HEK293 (cell line): ENCODE data around the gene SLF2.

Source experiments
- CTCF ChIA-PET: fragments of 350-600 bp; formaldehyde crosslinking; extraction: SDS; loops from one replicate; lab custom pipeline; 2021; ENCODE audit warnings: antibody characterized with exemption; lab: Yijun Ruan, JAX
- POLR2A ChIA-PET: fragments of 300-600 bp; formaldehyde crosslinking; extraction: SDS; loops from one replicate; lab custom pipeline; 2020; ENCODE audit warnings: antibody characterized with exemption, inconsistent platforms; lab: Yijun Ruan, JAX
- H3K27ac ChIP-seq: fragments of 200-500 bp; sonication (Bioruptor generic); 2 replicates; pipeline ENCODE4 v1.5.1; 2014; ENCODE audit warnings: low read depth, low read length, control low read depth, inconsistent platforms; ENCODE audit errors: extremely low read depth
- H3K36me3 ChIP-seq, 2 experiments: fragments of 200-500 bp in 1 of 2; sonication (Bioruptor generic) in 1 of 2; 1 replicate in 1 of 2; 2 replicates in 1 of 2; pipeline ENCODE4 v1.5.1; 2014 to 2017; ENCODE audit warnings: inconsistent platforms in 2 of 2, low read length in 2 of 2; ENCODE audit not compliant: control insufficient read depth in 2 of 2, insufficient read depth in 1 of 2
- H3K4me1 ChIP-seq: fragments of 200-500 bp; sonication (Bioruptor generic); 2 replicates; pipeline ENCODE4 v1.5.1; 2014; ENCODE audit warnings: mild to moderate bottlenecking, low read length, inconsistent platforms; ENCODE audit not compliant: control insufficient read depth, insufficient read depth
- H3K4me3 ChIP-seq: 2 replicates; pipeline ENCODE4 v1.5.1; 2011; ENCODE audit warnings: low read depth, mild to moderate bottlenecking, control low read depth, low read length, moderate library complexity
- H3K9me3 ChIP-seq: fragments of 200-500 bp; sonication (Bioruptor generic); 2 replicates; pipeline ENCODE4 v1.5.1; 2014; ENCODE audit warnings: low read depth, low read length, inconsistent platforms; ENCODE audit not compliant: control insufficient read depth, insufficient read depth
- BCL11B ChIP-seq: fragments of 450-650 bp; formaldehyde crosslinking; IDR thresholded peaks from 2 replicates; pipeline ENCODE4 v1.5.1; 2016; ENCODE audit warnings: low read depth, missing biosample characterization, missing genetic modification characterization
- GLI2 ChIP-seq: fragments of 450-650 bp; formaldehyde crosslinking; IDR thresholded peaks from 2 replicates; pipeline ENCODE4; 2017; ENCODE audit warnings: missing biosample characterization, missing genetic modification characterization, low read depth, borderline replicate concordance
- KLF1 ChIP-seq: fragments of 450-650 bp; formaldehyde crosslinking; IDR thresholded peaks from 2 replicates; pipeline ENCODE4 v1.5.1; 2016; ENCODE audit warnings: missing biosample characterization, missing genetic modification characterization
- MYNN ChIP-seq: fragments of 450-650 bp; formaldehyde crosslinking; IDR thresholded peaks from 2 replicates; pipeline ENCODE4 v1.5.1; 2016; ENCODE audit warnings: missing biosample characterization, missing genetic modification characterization, borderline replicate concordance
- SP2 ChIP-seq: fragments of 450-650 bp; formaldehyde crosslinking; IDR thresholded peaks from 2 replicates; pipeline ENCODE4 v1.5.1; 2016; ENCODE audit warnings: missing biosample characterization, missing genetic modification characterization
- TRIM28 ChIP-seq: IDR thresholded peaks from 2 replicates; pipeline ENCODE4 v1.6.1; 2011; ENCODE audit warnings: low read length, control low read depth, borderline replicate concordance
- WT1 ChIP-seq: fragments of 450-650 bp; formaldehyde crosslinking; IDR thresholded peaks from 2 replicates; pipeline ENCODE4 v1.5.1; 2016; ENCODE audit warnings: missing biosample characterization, missing genetic modification characterization
- ZBTB21 ChIP-seq: fragments of 450-650 bp; formaldehyde crosslinking; IDR thresholded peaks from 2 replicates; pipeline ENCODE4 v1.5.1; 2017; ENCODE audit warnings: missing biosample characterization, missing genetic modification characterization
- ZBTB8A ChIP-seq: fragments of 450-650 bp; formaldehyde crosslinking; IDR thresholded peaks from 2 replicates; pipeline ENCODE4 v1.5.1; 2016; ENCODE audit warnings: missing biosample characterization, missing genetic modification characterization
- ZNF132 ChIP-seq: fragments of 450-650 bp; formaldehyde crosslinking; IDR thresholded peaks from 2 replicates; pipeline ENCODE4 v1.5.1; 2017; ENCODE audit warnings: missing biosample characterization, missing genetic modification characterization, borderline replicate concordance
- ZNF16 ChIP-seq: fragments of 450-650 bp; formaldehyde crosslinking; IDR thresholded peaks from 2 replicates; pipeline ENCODE4 v1.5.1; 2016; ENCODE audit warnings: low read depth, missing biosample characterization, missing genetic modification characterization
- ZNF202 ChIP-seq: fragments of 450-650 bp; formaldehyde crosslinking; IDR thresholded peaks from 2 replicates; pipeline ENCODE4 v1.5.1; 2016; ENCODE audit warnings: missing biosample characterization, missing genetic modification characterization, borderline replicate concordance
- ZNF274 ChIP-seq, 2 experiments: fragments of 200-500 bp in 1 of 2; fragments of 450-650 bp in 1 of 2; sonication (Bioruptor generic) in 1 of 2; formaldehyde crosslinking in 1 of 2; IDR thresholded peaks; 2 replicates each; pipeline versions ENCODE4 v1.5.1 to v1.6.1; 2014 to 2016; ENCODE audit warnings: borderline replicate concordance in 1 of 2, inconsistent platforms in 1 of 2, low read length in 1 of 2, missing biosample characterization in 1 of 2, missing genetic modification characterization in 1 of 2
- ZNF302 ChIP-seq: fragments of 450-650 bp; formaldehyde crosslinking; IDR thresholded peaks from 2 replicates; pipeline ENCODE4 v1.5.1; 2016; ENCODE audit warnings: missing biosample characterization, missing genetic modification characterization, low read depth
- ZNF335 ChIP-seq: fragments of 450-650 bp; formaldehyde crosslinking; conservative IDR thresholded peaks from 2 replicates; pipeline ENCODE4 v1.5.1; 2016; ENCODE audit warnings: missing biosample characterization, missing genetic modification characterization
- ZNF366 ChIP-seq: fragments of 450-650 bp; formaldehyde crosslinking; conservative IDR thresholded peaks from 2 replicates; pipeline ENCODE4 v1.5.1; 2016; ENCODE audit warnings: missing biosample characterization, missing genetic modification characterization
- ZNF404 ChIP-seq: fragments of 450-650 bp; formaldehyde crosslinking; IDR thresholded peaks from 2 replicates; pipeline ENCODE4 v1.5.1; 2017; ENCODE audit warnings: missing biosample characterization, missing genetic modification characterization
- ZNF514 ChIP-seq: fragments of 450-650 bp; formaldehyde crosslinking; IDR thresholded peaks from 2 replicates; pipeline ENCODE4 v1.5.1; 2016; ENCODE audit warnings: missing biosample characterization, missing genetic modification characterization
- ZNF529 ChIP-seq: fragments of 450-650 bp; formaldehyde crosslinking; IDR thresholded peaks from 2 replicates; pipeline ENCODE4 v1.5.1; 2017; ENCODE audit warnings: missing genetic modification characterization, missing biosample characterization; ENCODE audit not compliant: insufficient replicate concordance
- ZNF544 ChIP-seq: fragments of 450-650 bp; formaldehyde crosslinking; IDR thresholded peaks from 2 replicates; pipeline ENCODE4 v1.5.0; 2017; ENCODE audit warnings: missing biosample characterization, missing genetic modification characterization
- ZNF555 ChIP-seq: fragments of 450-650 bp; formaldehyde crosslinking; conservative IDR thresholded peaks from 2 replicates; pipeline ENCODE4 v1.5.1; 2017; ENCODE audit warnings: missing biosample characterization, mild to moderate bottlenecking, missing genetic modification characterization, inconsistent platforms
- ZNF629 ChIP-seq: fragments of 450-650 bp; formaldehyde crosslinking; IDR thresholded peaks from 2 replicates; pipeline ENCODE4 v1.5.1; 2017; ENCODE audit warnings: missing biosample characterization, missing genetic modification characterization
- ZNF707 ChIP-seq: fragments of 450-650 bp; formaldehyde crosslinking; IDR thresholded peaks from 2 replicates; pipeline ENCODE4 v1.5.1; 2016; ENCODE audit warnings: missing biosample characterization, missing genetic modification characterization
- ZNF776 ChIP-seq: fragments of 450-650 bp; formaldehyde crosslinking; IDR thresholded peaks from 2 replicates; pipeline ENCODE4 v1.5.0; 2017; ENCODE audit warnings: missing biosample characterization, missing genetic modification characterization, borderline replicate concordance
- ZNF792 ChIP-seq: fragments of 450-650 bp; formaldehyde crosslinking; IDR thresholded peaks from 2 replicates; pipeline ENCODE4 v1.5.1; 2016; ENCODE audit warnings: missing biosample characterization, missing genetic modification characterization
- ZNF843 ChIP-seq: fragments of 450-650 bp; formaldehyde crosslinking; IDR thresholded peaks from 2 replicates; pipeline ENCODE4 v1.5.1; 2016; ENCODE audit warnings: missing biosample characterization, missing genetic modification characterization
- ZXDB ChIP-seq: fragments of 450-650 bp; formaldehyde crosslinking; IDR thresholded peaks from 2 replicates; pipeline ENCODE4 v1.5.1; 2016; ENCODE audit warnings: missing biosample characterization, missing genetic modification characterization
- TF ChIP-seq, protein P1 (sequence below): fragments of 450-650 bp; formaldehyde crosslinking; optimal IDR thresholded peaks from 2 replicates; pipeline ENCODE3; 2016; ENCODE audit warnings: missing biosample characterization, mild to moderate bottlenecking, missing genetic modification characterization
- TF ChIP-seq, protein P2 (sequence below): fragments of 450-650 bp; formaldehyde crosslinking; IDR thresholded peaks from 2 replicates; pipeline ENCODE4 v1.5.1; 2016; ENCODE audit warnings: missing biosample characterization, missing genetic modification characterization, low read depth
- TF ChIP-seq, protein P3 (sequence below): fragments of 450-650 bp; IDR thresholded peaks from 2 replicates; pipeline ENCODE4 v1.5.1; 2018; ENCODE audit warnings: missing biosample characterization, mild to moderate bottlenecking, missing genetic modification characterization
- TF ChIP-seq, protein P4 (sequence below): fragments of 450-650 bp; formaldehyde crosslinking; IDR thresholded peaks from 2 replicates; pipeline ENCODE4 v1.5.1; 2017; ENCODE audit warnings: missing biosample characterization, missing genetic modification characterization
- TF ChIP-seq, protein P5 (sequence below): fragments of 450-650 bp; formaldehyde crosslinking; IDR thresholded peaks from 2 replicates; pipeline ENCODE4 v1.5.1; 2016; ENCODE audit warnings: missing biosample characterization, missing genetic modification characterization
- TF ChIP-seq, protein P6 (sequence below): fragments of 450-650 bp; formaldehyde crosslinking; IDR thresholded peaks from 2 replicates; pipeline ENCODE4 v1.5.1; 2016; ENCODE audit warnings: missing biosample characterization, missing genetic modification characterization

The SLF2 gene

DNA sequence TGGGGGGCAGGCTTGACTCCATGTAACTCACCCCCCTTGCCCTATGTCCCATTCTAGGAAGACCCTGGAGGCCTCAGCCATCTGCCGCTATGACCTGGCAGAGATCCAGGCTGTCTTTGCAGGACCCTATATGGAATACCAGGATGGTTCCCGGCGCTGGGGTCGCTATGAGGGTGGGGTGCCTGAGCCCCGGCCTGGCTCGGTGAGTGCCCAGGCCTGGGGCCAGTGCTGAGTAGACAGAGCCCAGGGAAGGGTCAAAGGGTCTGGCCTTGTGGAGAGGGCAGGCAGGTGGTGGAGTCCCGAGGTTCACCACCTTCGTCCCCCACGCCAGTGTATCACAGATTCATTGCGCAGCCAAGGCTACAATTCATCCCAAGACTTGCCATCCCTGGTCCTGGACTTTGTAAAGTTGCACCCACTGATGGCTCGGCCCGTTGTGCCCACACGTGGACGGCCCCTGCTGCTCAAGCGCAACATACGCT is 67.1 kb downstream of the SLF2 start (continued):
- TF ChIP-seq, protein P1, sequence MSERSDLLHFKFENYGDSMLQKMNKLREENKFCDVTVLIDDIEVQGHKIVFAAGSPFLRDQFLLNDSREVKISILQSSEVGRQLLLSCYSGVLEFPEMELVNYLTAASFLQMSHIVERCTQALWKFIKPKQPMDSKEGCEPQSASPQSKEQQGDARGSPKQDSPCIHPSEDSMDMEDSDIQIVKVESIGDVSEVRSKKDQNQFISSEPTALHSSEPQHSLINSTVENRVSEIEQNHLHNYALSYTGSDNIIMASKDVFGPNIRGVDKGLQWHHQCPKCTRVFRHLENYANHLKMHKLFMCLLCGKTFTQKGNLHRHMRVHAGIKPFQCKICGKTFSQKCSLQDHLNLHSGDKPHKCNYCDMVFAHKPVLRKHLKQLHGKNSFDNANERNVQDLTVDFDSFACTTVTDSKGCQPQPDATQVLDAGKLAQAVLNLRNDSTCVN (tag by site-specific recombination): no peak
- TF ChIP-seq TRIM28: no peak
- TF ChIP-seq, protein P2, sequence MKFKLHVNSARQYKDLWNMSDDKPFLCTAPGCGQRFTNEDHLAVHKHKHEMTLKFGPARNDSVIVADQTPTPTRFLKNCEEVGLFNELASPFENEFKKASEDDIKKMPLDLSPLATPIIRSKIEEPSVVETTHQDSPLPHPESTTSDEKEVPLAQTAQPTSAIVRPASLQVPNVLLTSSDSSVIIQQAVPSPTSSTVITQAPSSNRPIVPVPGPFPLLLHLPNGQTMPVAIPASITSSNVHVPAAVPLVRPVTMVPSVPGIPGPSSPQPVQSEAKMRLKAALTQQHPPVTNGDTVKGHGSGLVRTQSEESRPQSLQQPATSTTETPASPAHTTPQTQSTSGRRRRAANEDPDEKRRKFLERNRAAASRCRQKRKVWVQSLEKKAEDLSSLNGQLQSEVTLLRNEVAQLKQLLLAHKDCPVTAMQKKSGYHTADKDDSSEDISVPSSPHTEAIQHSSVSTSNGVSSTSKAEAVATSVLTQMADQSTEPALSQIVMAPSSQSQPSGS: no peak
- TF ChIP-seq WT1 (tag by site-specific recombination): no peak
- TF ChIP-seq ZNF302 (tag by site-specific recombination): no peak

DNA sequence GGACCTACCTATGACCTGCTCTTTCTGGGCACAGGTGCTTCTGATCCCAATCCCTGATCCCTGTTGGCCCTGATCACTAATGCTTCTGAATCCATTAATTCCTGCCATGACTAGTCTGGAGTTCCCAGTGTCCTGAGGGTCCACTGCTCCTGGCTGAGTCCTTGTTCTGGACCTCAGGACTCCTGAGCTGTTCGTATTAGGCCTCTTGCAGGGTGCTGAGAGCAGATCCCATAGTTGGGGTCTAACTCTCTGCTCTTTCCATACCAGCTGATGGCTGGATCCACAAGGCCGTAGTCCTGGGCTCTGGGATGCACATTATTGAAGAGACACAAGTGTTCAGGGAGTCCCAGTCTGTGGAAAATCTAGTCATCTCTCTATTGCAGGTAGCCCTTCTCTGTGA is 67.5 kb downstream of the SLF2 start:
- POLR2A ChIA-PET: interaction anchor here (0.6 kb wide), 1 partner anchor 445 kb away, joined by 3 read pairs; the partner anchor contains the start of gene HIF1AN

DNA sequence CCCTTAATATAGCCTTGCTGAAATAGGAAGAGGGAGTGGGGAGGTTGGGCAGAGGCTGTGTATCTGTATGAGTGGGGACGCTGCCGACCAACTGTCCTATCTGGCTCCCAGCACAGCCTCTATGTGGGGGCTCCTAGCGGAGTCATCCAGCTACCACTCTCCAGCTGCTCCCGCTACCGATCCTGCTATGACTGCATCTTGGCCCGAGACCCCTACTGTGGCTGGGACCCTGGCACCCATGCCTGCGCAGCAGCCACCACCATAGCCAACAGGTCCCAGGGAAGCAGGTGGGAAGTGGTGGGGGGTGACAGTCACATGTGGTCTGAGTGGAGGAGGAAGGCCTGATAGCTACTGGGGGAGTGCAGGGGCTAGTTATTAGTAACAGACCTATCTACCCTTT is 67.9 kb downstream of the SLF2 start:
- no peaks in the 10 kb centered on the region for H3K9me3 ChIP-seq
- H3K36me3 ChIP-seq: peaks cover 4 to 77% of the 10 kb centered on the region in 2 experiments
- no peaks in the 10 kb centered on the region for H3K4me1 ChIP-seq
- no peak overlapping the region for H3K4me3 ChIP-seq
- H3K27ac ChIP-seq: no peak overlapping the region
- POLR2A ChIA-PET: interaction anchor here (0.5 to 0.6 kb wide), 2 partner anchors 37 to 445 kb away, joined by 3 read pairs; partner anchors contain the start of gene HIF1AN
- CTCF ChIA-PET: no interaction called here
- TF ChIP-seq MYNN (tag by site-specific recombination) (no peak), GLI2 (tag by site-specific recombination) (no peak), ZNF132 (tag by site-specific recombination) (no peak), ZNF792 (tag by site-specific recombination) (no peak), ZNF776 (tag by site-specific recombination) (no peak), ZNF366 (tag by site-specific recombination) (no peak), ZBTB21 (tag by site-specific recombination) (no peak), ZNF544 (no peak), ZNF514 (no peak), BCL11B (tag by site-specific recombination) (no peak)
- TF ChIP-seq, protein P3, sequence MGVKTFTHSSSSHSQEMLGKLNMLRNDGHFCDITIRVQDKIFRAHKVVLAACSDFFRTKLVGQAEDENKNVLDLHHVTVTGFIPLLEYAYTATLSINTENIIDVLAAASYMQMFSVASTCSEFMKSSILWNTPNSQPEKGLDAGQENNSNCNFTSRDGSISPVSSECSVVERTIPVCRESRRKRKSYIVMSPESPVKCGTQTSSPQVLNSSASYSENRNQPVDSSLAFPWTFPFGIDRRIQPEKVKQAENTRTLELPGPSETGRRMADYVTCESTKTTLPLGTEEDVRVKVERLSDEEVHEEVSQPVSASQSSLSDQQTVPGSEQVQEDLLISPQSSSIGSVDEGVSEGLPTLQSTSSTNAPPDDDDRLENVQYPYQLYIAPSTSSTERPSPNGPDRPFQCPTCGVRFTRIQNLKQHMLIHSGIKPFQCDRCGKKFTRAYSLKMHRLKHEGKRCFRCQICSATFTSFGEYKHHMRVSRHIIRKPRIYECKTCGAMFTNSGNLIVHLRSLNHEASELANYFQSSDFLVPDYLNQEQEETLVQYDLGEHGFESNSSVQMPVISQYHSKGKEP (tag by site-specific recombination): no peak
- TF ChIP-seq, protein P4, sequence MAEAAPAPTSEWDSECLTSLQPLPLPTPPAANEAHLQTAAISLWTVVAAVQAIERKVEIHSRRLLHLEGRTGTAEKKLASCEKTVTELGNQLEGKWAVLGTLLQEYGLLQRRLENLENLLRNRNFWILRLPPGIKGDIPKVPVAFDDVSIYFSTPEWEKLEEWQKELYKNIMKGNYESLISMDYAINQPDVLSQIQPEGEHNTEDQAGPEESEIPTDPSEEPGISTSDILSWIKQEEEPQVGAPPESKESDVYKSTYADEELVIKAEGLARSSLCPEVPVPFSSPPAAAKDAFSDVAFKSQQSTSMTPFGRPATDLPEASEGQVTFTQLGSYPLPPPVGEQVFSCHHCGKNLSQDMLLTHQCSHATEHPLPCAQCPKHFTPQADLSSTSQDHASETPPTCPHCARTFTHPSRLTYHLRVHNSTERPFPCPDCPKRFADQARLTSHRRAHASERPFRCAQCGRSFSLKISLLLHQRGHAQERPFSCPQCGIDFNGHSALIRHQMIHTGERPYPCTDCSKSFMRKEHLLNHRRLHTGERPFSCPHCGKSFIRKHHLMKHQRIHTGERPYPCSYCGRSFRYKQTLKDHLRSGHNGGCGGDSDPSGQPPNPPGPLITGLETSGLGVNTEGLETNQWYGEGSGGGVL: no peak
- TF ChIP-seq, protein P5, sequence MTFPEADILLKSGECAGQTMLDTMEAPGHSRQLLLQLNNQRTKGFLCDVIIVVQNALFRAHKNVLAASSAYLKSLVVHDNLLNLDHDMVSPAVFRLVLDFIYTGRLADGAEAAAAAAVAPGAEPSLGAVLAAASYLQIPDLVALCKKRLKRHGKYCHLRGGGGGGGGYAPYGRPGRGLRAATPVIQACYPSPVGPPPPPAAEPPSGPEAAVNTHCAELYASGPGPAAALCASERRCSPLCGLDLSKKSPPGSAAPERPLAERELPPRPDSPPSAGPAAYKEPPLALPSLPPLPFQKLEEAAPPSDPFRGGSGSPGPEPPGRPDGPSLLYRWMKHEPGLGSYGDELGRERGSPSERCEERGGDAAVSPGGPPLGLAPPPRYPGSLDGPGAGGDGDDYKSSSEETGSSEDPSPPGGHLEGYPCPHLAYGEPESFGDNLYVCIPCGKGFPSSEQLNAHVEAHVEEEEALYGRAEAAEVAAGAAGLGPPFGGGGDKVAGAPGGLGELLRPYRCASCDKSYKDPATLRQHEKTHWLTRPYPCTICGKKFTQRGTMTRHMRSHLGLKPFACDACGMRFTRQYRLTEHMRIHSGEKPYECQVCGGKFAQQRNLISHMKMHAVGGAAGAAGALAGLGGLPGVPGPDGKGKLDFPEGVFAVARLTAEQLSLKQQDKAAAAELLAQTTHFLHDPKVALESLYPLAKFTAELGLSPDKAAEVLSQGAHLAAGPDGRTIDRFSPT (tag by site-specific recombination): no peak

More for the DNA sequence above, 67.5 kb downstream of the SLF2 start:
- Histone ChIP-seq H3K4me1 (no peaks in the 10 kb centered on the region), H3K4me3 (no peak overlapping the region), H3K27ac (no peak overlapping the region), H3K9me3 (no peaks in the 10 kb centered on the region)
- TF ChIP-seq SP2 (tag by site-specific recombination) (no peak), ZBTB8A (tag by site-specific recombination) (no peak), ZNF335 (tag by site-specific recombination) (no peak), ZNF555 (tag by site-specific recombination) (no peak), ZNF529 (tag by site-specific recombination) (no peak), KLF1 (tag by site-specific recombination) (no peak), ZNF629 (tag by site-specific recombination) (no peak), ZNF843 (tag by site-specific recombination) (no peak), ZNF707 (tag by site-specific recombination) (no peak), ZNF202 (tag by site-specific recombination) (no peak), ZNF274 (IDR thresholded peaks at IDR 0.05; ENCODE audit: low read length) (no peak), ZNF274 (tag by site-specific recombination; IDR thresholded peaks at IDR 0.05; ENCODE audit: borderline replicate concordance) (no peak), ZXDB (tag by site-specific recombination) (no peak), ZNF16 (tag by site-specific recombination) (no peak), ZNF404 (tag by site-specific recombination) (no peak)
- TF ChIP-seq, protein P6, sequence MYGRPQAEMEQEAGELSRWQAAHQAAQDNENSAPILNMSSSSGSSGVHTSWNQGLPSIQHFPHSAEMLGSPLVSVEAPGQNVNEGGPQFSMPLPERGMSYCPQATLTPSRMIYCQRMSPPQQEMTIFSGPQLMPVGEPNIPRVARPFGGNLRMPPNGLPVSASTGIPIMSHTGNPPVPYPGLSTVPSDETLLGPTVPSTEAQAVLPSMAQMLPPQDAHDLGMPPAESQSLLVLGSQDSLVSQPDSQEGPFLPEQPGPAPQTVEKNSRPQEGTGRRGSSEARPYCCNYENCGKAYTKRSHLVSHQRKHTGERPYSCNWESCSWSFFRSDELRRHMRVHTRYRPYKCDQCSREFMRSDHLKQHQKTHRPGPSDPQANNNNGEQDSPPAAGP: no peak
- TF ChIP-seq, all 188 proteins: peak for 0
- peaks cover 4 to 73% of the 10 kb centered on the region in 2 experiments for H3K36me3 ChIP-seq
- CTCF ChIA-PET: no interaction called here
